Suprapubic skin (tissue), 4 donors: ENCODE results near the gene LRRC46. TPM values are rescaled to one million over a fixed set of nuclear protein-coding genes. Genes with fewer than 3 reads are reported as not detected.

Experiments used
- DNase-seq, 2 donors: peaks; one replicate each; pipeline ENCODE4 v3.0.0-alpha.2; 2019; ENCODE audit warnings: low spot score in 2 of 2
- H3K27ac ChIP-seq: fragments of 200-600 bp; sonication (generic); one replicate; pipeline ENCODE4 v1.5.1; 2019
- H3K27me3 ChIP-seq: fragments of 200-600 bp; sonication (generic); one replicate; pipeline ENCODE4 v1.5.1; 2019
- H3K36me3 ChIP-seq: fragments of 200-600 bp; sonication (generic); one replicate; pipeline ENCODE4 v1.5.1; 2019
- H3K4me1 ChIP-seq: fragments of 200-600 bp; sonication (generic); one replicate; pipeline ENCODE4 v1.5.1; 2019
- H3K4me3 ChIP-seq: fragments of 200-600 bp; sonication (generic); one replicate; pipeline ENCODE4 v1.5.1; 2019; ENCODE audit warnings: mild to moderate bottlenecking
- H3K9me3 ChIP-seq: fragments of 200-600 bp; sonication (generic); one replicate; pipeline ENCODE4 v1.5.1; 2019
- CTCF ChIP-seq, 2 donors: fragments of 200-600 bp in 1 of 2; fragments of 450-650 bp in 1 of 2; sonication (generic) in 1 of 2; IDR thresholded peaks; one replicate each; pipeline ENCODE4 v1.5.1; 2016 to 2019; ENCODE audit warnings: antibody characterized with exemption in 2 of 2, mild to moderate bottlenecking in 1 of 2, moderate library complexity in 1 of 2
- EP300 ChIP-seq: sonication (generic); formaldehyde crosslinking; IDR thresholded peaks from one replicate; pipeline ENCODE4 v1.6.1; 2017; ENCODE audit warnings: antibody characterized with exemption
- POLR2A ChIP-seq, 2 donors: fragments of 450-650 bp; IDR thresholded peaks; one replicate each; pipeline ENCODE4 v1.6.1; 2017; ENCODE audit warnings: antibody characterized with exemption in 2 of 2, mild to moderate bottlenecking in 2 of 2, moderate library complexity in 2 of 2
- POLR2AphosphoS5 ChIP-seq, 3 donors: sonication (generic); formaldehyde crosslinking; IDR thresholded peaks; one replicate each; pipeline ENCODE4 v1.6.1; 2017; ENCODE audit warnings: antibody characterized with exemption in 3 of 3
- WGBS: methylation state at CpG from one replicate; pipeline ENCODE4 v1.1.5; 2018; 5-methylcytosine and 5-hydroxymethylcytosine counted together
- total RNA-seq, 4 donors: library from RNA; depleted of rRNA; stranded (reverse); fragments of >200 nt; gene quantifications; one replicate each; pipeline ENCODE4 v1.1.0, GENCODE V29; 2016

LRRC46 gene
- total RNA-seq, 4 donors from 2014 or later: not detected

GRCh38 chr17:47857551-47858455 lies 26.3 kb downstream of the LRRC46 start:
- peaks cover 62% of the 10 kb centered on the region for H3K27me3 ChIP-seq
- TF ChIP-seq EP300: no peak
- TF ChIP-seq POLR2A (IDR thresholded peaks at IDR 0.05): no peak
- no peak for TF ChIP-seq CTCF (IDR thresholded peaks at IDR 0.05)
- TF ChIP-seq POLR2AphosphoS5 (IDR thresholded peaks at IDR 0.05): no peak
- no peaks in the 10 kb centered on the region for H3K36me3 ChIP-seq
- no peak for DNase-seq
- 72% methylated on average over 16 of the region's 16 CpGs for WGBS
- no peaks in the 10 kb centered on the region for H3K4me1 ChIP-seq
- no peaks in the 10 kb centered on the region for H3K9me3 ChIP-seq
- H3K27ac ChIP-seq: no peak overlapping the region
- no peak overlapping the region for H3K4me3 ChIP-seq

GRCh38 chr17:47860386-47860785 lies 28.9 kb downstream of the LRRC46 start:
- no peak for DNase-seq
- Histone ChIP-seq H3K27ac (no peak overlapping the region), H3K9me3 (no peaks in the 10 kb centered on the region), H3K36me3 (no peaks in the 10 kb centered on the region), H3K4me3 (no peak overlapping the region), H3K27me3 (peaks cover 36% of the 10 kb centered on the region), H3K4me1 (peaks cover 4% of the 10 kb centered on the region)
- WGBS: 89% methylated on average over 5 of the region's 5 CpGs
- no peak for TF ChIP-seq CTCF (IDR thresholded peaks at IDR 0.05)
- TF ChIP-seq EP300: no peak
- TF ChIP-seq POLR2A (IDR thresholded peaks at IDR 0.05): no peak

GRCh38 chr17:47862621-47863440 lies 31.4 kb downstream of the LRRC46 start:
- Histone ChIP-seq H3K27me3 (peaks cover 34% of the 10 kb centered on the region), H3K9me3 (no peaks in the 10 kb centered on the region), H3K36me3 (no peaks in the 10 kb centered on the region), H3K4me1 (peaks cover 7% of the 10 kb centered on the region), H3K4me3 (no peak overlapping the region), H3K27ac (no peak overlapping the region)
- WGBS: 47% methylated on average over 7 of the region's 7 CpGs
- TF ChIP-seq POLR2AphosphoS5 (IDR thresholded peaks at IDR 0.05) (no peak), POLR2A (IDR thresholded peaks at IDR 0.05) (no peak), CTCF (IDR thresholded peaks at IDR 0.05) (no peak), EP300 (no peak)
- no peak for DNase-seq

- Histone ChIP-seq H3K4me3 (no peak overlapping the region), H3K27ac (no peak overlapping the region), H3K27me3 (peaks cover 38% of the 10 kb centered on the region), H3K4me1 (peaks cover 7% of the 10 kb centered on the region), H3K36me3 (no peaks in the 10 kb centered on the region), H3K9me3 (no peaks in the 10 kb centered on the region)
- TF ChIP-seq POLR2A (IDR thresholded peaks at IDR 0.05) (no peak), EP300 (no peak), POLR2AphosphoS5 (IDR thresholded peaks at IDR 0.05) (no peak), CTCF (IDR thresholded peaks at IDR 0.05) (no peak)
- WGBS: 25% methylated on average over 6 of the region's 7 CpGs
- DNase-seq: no peak
These were observed 33.3 kb downstream of the LRRC46 start for GRCh38 chr17:47864791-47865216.

GRCh38 chr17:47866941-47867340 lies 35.5 kb downstream of the LRRC46 start:
- Histone ChIP-seq H3K27ac (no peak overlapping the region), H3K27me3 (peaks cover 59% of the 10 kb centered on the region), H3K36me3 (no peaks in the 10 kb centered on the region), H3K4me3 (no peak overlapping the region), H3K4me1 (peaks cover 7% of the 10 kb centered on the region), H3K9me3 (no peaks in the 10 kb centered on the region)
- WGBS: 62% methylated on average over 20 of the region's 20 CpGs
- no peak for TF ChIP-seq CTCF (IDR thresholded peaks at IDR 0.05)
- DNase-seq: no peak
